ENCODE measurements around the gene ERGIC1.

ERGIC1 gene

DNA sequence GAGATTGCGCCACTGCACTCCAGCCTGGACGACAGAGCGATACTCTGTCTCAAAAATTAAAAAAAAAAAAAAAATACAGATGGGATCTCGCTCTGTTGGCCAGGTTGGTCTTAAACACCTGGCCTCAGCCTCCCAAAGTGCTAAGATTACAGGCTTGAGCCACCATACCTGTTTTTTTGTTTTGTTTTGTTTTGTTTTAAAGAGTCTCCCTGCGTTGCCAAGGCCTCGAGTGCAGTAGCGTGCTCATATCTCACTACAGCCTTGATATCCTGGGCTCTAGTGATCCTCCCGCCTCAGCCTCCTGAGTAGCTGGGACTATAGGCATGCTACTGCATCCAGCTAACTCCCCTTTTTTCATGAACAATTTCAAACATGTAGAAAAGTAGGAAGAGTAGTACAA, 156.7 kb downstream of the ERGIC1 start:
- H3K4me3 Mint-ChIP-seq, result no peak overlapping the region
- no peak overlapping the region for H3K27ac Mint-ChIP-seq
- H3K4me1 Mint-ChIP-seq (ENCODE audit: low read depth), result peaks cover 36% of the 10 kb centered on the region
- peaks cover 63% of the 10 kb centered on the region for H3K36me3 Mint-ChIP-seq (ENCODE audit: low read depth)
- H3K27me3 Mint-ChIP-seq, result no peaks in the 10 kb centered on the region
- H3K9me3 Mint-ChIP-seq, result no peaks in the 10 kb centered on the region

DNA sequence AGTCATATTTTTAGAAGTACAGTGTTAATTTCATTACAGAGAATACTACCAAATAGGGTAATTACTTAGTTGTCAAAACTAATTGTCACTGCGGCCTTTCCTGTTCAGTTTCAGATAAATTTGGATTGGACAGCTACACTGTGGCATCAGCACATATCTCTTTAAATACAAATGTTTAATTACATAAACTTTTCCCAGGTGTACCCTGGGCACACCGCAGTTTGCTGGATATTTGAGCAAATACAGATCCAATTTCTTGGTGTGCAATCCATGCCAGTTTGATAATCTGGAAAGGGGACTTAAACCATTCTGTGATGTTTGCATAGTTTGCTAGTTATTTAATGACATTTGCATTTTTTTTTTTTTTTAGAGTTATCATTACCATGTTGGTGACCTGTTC, 160.4 kb downstream of the ERGIC1 start:
- Mint-ChIP-seq H3K4me1 (ENCODE audit: low read depth) (peaks cover 34% of the 10 kb centered on the region), H3K27me3 (no peaks in the 10 kb centered on the region), H3K4me3 (no peak overlapping the region), H3K27ac (no peak overlapping the region), H3K9me3 (no peaks in the 10 kb centered on the region), H3K36me3 (ENCODE audit: low read depth) (peaks cover 56% of the 10 kb centered on the region)

DNA sequence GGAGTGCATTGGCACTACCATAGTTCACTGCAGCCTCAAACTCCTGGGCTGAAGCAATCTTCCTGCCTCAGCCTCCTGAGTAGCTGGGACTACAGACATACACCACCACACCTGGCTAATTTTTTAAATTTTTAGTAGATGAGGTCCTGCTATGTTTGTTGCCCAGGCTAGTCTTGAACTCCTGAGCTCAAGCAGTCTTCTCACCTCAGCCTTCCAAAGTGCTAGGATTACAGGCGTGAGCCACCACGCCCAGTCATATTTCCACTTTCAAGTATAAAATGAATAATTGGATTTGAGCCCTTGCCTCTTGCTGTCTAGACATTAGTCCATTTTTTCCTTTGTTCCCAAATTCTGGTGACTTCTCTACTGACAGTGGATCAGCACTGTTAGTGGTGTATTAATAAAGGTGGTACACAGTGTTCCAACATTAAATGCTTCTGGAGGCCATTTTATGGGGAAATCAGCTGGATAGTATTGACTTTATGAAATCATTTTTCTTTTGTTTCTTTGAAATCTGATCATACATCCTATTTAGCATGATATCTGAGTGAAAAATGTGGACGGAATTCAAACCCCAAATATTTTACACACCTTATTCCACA, 165.4 kb downstream of the ERGIC1 start:
- Mint-ChIP-seq H3K36me3 (ENCODE audit: low read depth) (peaks cover 62% of the 10 kb centered on the region), H3K9me3 (no peaks in the 10 kb centered on the region), H3K27ac (no peak overlapping the region), H3K27me3 (no peaks in the 10 kb centered on the region), H3K4me1 (ENCODE audit: low read depth) (peaks cover 70% of the 10 kb centered on the region), H3K4me3 (no peak overlapping the region)

DNA sequence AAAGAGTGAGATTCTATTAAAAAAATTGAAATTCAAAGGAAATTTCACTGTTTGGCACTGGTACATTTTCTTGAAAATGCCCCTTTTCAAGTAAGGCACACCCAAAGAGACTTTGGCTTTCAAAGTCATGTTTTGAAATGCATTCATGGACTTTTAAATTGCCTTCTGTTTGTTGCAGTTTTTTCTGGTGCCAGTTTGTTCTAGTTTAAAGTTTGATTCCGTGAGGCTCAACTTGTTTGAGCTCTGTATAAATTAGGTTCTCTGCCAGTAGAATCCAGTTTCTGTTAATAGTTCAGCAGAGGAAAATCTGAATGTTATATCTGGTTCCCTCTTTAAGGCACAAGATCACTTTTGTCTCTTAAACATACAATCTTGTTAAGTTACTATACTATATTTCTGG, 165.9 kb downstream of the ERGIC1 start:
- Mint-ChIP-seq H3K36me3 (ENCODE audit: low read depth) (peaks cover 58% of the 10 kb centered on the region), H3K27me3 (no peaks in the 10 kb centered on the region), H3K4me1 (ENCODE audit: low read depth) (peaks cover 75% of the 10 kb centered on the region), H3K27ac (no peak overlapping the region), H3K9me3 (no peaks in the 10 kb centered on the region), H3K4me3 (no peak overlapping the region)

DNA sequence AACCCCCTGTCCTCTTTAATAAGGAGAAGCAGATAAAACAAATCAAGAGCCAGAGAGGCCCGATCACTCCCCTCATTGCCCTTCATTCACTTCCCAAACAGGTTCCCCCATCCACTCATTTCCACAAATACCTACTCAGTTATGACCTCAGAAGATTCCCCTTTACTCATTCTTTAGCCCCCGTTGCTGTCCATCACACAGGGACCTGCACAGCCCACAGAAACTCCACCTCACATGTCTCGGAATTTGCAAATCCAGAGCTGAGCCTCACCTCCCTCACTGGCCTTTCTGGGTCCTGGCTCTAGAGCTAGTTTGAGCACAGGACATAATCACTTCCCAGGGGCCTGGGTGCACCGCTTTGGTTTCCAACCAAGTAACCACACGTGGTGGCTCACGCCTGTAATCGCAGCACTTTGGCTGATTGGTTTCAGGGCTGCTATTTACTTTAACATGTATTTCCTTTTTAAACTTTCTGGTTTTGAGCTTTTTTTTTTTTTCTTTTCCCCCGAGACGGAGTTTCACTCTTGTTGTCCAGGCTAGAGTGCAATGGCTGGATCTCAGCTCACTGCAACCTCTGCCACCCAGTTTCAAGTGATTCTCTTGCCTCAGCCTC, 167.3 kb downstream of the ERGIC1 start:
- Mint-ChIP-seq H3K9me3 (no peaks in the 10 kb centered on the region), H3K27me3 (no peaks in the 10 kb centered on the region), H3K4me3 (no peak overlapping the region), H3K27ac (peak overlapping the region; percentile 57), H3K4me1 (ENCODE audit: low read depth) (peaks cover 75% of the 10 kb centered on the region), H3K36me3 (ENCODE audit: low read depth) (peaks cover 46% of the 10 kb centered on the region)
